H1 (cell line): Measurements from ENCODE around the gene HBS1L. TPM values are rescaled to one million over a fixed set of nuclear protein-coding genes. Genes with fewer than 3 reads are reported as not detected.

Experiments
- CTCF ChIA-PET: fragments of 300-600 bp; sonication (Branson Sonifier 250); formaldehyde crosslinking; loops from one replicate; lab custom pipeline; 2021; ENCODE audit not compliant: partially characterized antibody; lab: Charles Lee
- POLR2A ChIA-PET: fragments of 300-600 bp; sonication (Branson Sonifier 250); formaldehyde crosslinking; loops from one replicate; lab custom pipeline; 2021; ENCODE audit warnings: inconsistent platforms; ENCODE audit not compliant: partially characterized antibody; lab: Charles Lee
- DNase-seq, 2 experiments: peaks; one replicate each; pipeline versions ENCODE4 v3.0.0 to v3.0.0-alpha.2; 2010 to 2022; ENCODE audit warnings: low spot score in 2 of 2, low read depth in 1 of 2, mixed read lengths in 1 of 2
- FAIRE-seq: peaks from 2 replicates; lab custom pipeline; 2011; peaks lifted over from hg19 to GRCh38; lab: Jason Lieb, UNC
- H2AFZ ChIP-seq: 2 replicates; pipeline ENCODE4 v1.8.1; 2012; ENCODE audit warnings: low read length, inconsistent platforms
- H2AK5ac ChIP-seq: 2 replicates; pipeline ENCODE4 v1.6.1; 2013; ENCODE audit warnings: low read depth, low read length
- H2BK120ac ChIP-seq: replicated peaks from 2 replicates; pipeline ENCODE3; 2013; ENCODE audit warnings: low read depth, low read length, inconsistent platforms
- H2BK12ac ChIP-seq: 2 replicates; pipeline ENCODE4 v1.6.1; 2013; ENCODE audit warnings: low read depth, low read length
- H2BK15ac ChIP-seq: 2 replicates; pipeline ENCODE4 v1.6.1; 2013; ENCODE audit warnings: low read length
- H2BK20ac ChIP-seq: 2 replicates; pipeline ENCODE4 v1.6.1; 2013; ENCODE audit warnings: low read length
- H2BK5ac ChIP-seq: 2 replicates; pipeline ENCODE4 v1.6.1; 2013; ENCODE audit warnings: low read depth, low read length
- H3K14ac ChIP-seq: 2 replicates; pipeline ENCODE4 v1.6.1; 2013; ENCODE audit warnings: inconsistent platforms; ENCODE audit not compliant: insufficient read length
- H3K18ac ChIP-seq: 2 replicates; pipeline ENCODE4 v1.6.1; 2013; ENCODE audit warnings: low read length; ENCODE audit errors: extremely low read depth
- H3K23ac ChIP-seq: 2 replicates; pipeline ENCODE4 v1.6.1; 2013; ENCODE audit warnings: inconsistent platforms; ENCODE audit not compliant: insufficient read length
- H3K23me2 ChIP-seq: 2 replicates; pipeline ENCODE4 v1.6.1; 2013; ENCODE audit warnings: low read depth, low read length
- H3K27ac ChIP-seq: 2 replicates; pipeline ENCODE4 v1.6.1; 2011; ENCODE audit warnings: low read depth, low read length, inconsistent platforms
- H3K27me3 ChIP-seq, 4 experiments: replicated peaks in 1 of 4; 1 replicate in 1 of 4; 2 replicates in 3 of 4; pipeline versions ENCODE4 v1.6.1 to v1.8.1; 2011 to 2013; ENCODE audit warnings: low read length in 3 of 4, mild to moderate bottlenecking in 3 of 4, inconsistent platforms in 2 of 4, mixed read lengths in 2 of 4, moderate library complexity in 1 of 4; ENCODE audit not compliant: control insufficient read depth in 3 of 4, insufficient read depth in 3 of 4; ENCODE audit errors: extremely low read depth in 1 of 4
- H3K36me3 ChIP-seq, 4 experiments: 2 replicates each; pipeline versions ENCODE4 v1.6.1 to v1.8.1; 2011 to 2013; ENCODE audit warnings: mild to moderate bottlenecking in 4 of 4, low read length in 3 of 4, moderate library complexity in 2 of 4, control low read depth in 1 of 4, inconsistent platforms in 1 of 4; ENCODE audit not compliant: insufficient read depth in 4 of 4, control insufficient read depth in 2 of 4
- H3K4ac ChIP-seq: replicated peaks from 2 replicates; pipeline ENCODE3; 2013; ENCODE audit warnings: low read length, low read depth, mixed read lengths, inconsistent platforms; ENCODE audit not compliant: insufficient read length
- H3K4me1 ChIP-seq, 4 experiments: replicated peaks in 1 of 4; 1 replicate in 1 of 4; 2 replicates in 3 of 4; pipeline versions ENCODE4 v1.6.1 to v1.8.1; 2011 to 2013; ENCODE audit warnings: low read length in 3 of 4, inconsistent platforms in 2 of 4, mixed read lengths in 1 of 4; ENCODE audit not compliant: insufficient read depth in 4 of 4, control insufficient read depth in 3 of 4
- H3K4me2 ChIP-seq, 2 experiments: 2 replicates each; pipeline versions ENCODE4 v1.6.1 to v1.8.1; 2011 to 2013; ENCODE audit warnings: low read depth in 2 of 2, low read length in 2 of 2, control low read depth in 1 of 2, inconsistent platforms in 1 of 2, mild to moderate bottlenecking in 1 of 2; ENCODE audit not compliant: insufficient read depth in 1 of 2
- H3K4me3 ChIP-seq, 4 experiments: fragments of 200-600, 300-600 bp in 1 of 4; sonication (generic), shearing (Covaris generic), sonication (Bioruptor Twin) in 1 of 4; 2 replicates each; pipeline versions ENCODE4 v1.5.1 to v1.8.1; 2011 to 2016; ENCODE audit warnings: low read length in 4 of 4, low read depth in 3 of 4, control low read depth in 2 of 4, inconsistent platforms in 2 of 4, mild to moderate bottlenecking in 2 of 4, mixed read lengths in 1 of 4, moderate library complexity in 1 of 4; ENCODE audit not compliant: insufficient read depth in 2 of 4; ENCODE audit errors: extremely low read depth in 1 of 4
- H3K56ac ChIP-seq: replicated peaks from 2 replicates; pipeline ENCODE3; 2013; ENCODE audit warnings: low read depth, mild to moderate bottlenecking, mixed read lengths, low read length, inconsistent platforms; ENCODE audit not compliant: insufficient read length
- H3K79me1 ChIP-seq: 2 replicates; pipeline ENCODE4 v1.6.1; 2013; ENCODE audit warnings: low read depth, low read length, control low read depth
- H3K79me2 ChIP-seq, 2 experiments: 2 replicates each; pipeline versions ENCODE4 v1.6.1 to v1.8.1; 2012 to 2013; ENCODE audit warnings: low read length in 2 of 2, mild to moderate bottlenecking in 2 of 2, inconsistent platforms in 1 of 2; ENCODE audit not compliant: insufficient read depth in 2 of 2, control insufficient read depth in 1 of 2
- H3K9ac ChIP-seq, 4 experiments: replicated peaks in 1 of 4; 1 replicate in 1 of 4; 2 replicates in 3 of 4; pipeline versions ENCODE4 v1.6.1 to v1.8.1; 2011 to 2013; ENCODE audit warnings: low read depth in 3 of 4, low read length in 3 of 4, control low read depth in 2 of 4, mild to moderate bottlenecking in 2 of 4, moderate library complexity in 2 of 4, inconsistent platforms in 1 of 4; ENCODE audit errors: extremely low read depth in 1 of 4
- H3K9me3 ChIP-seq, 2 experiments: 2 replicates each; pipeline versions ENCODE4 v1.6.1 to v1.8.1; 2012 to 2013; ENCODE audit warnings: mild to moderate bottlenecking in 2 of 2, moderate library complexity in 2 of 2, control low read depth in 1 of 2, inconsistent platforms in 1 of 2, low read depth in 1 of 2, low read length in 1 of 2, mixed read lengths in 1 of 2; ENCODE audit not compliant: insufficient read depth in 2 of 2
- H4K20me1 ChIP-seq, 2 experiments: replicated peaks in 1 of 2; 2 replicates each; pipeline versions ENCODE3 to v1.8.1; 2011 to 2013; ENCODE audit warnings: inconsistent platforms in 2 of 2, low read length in 2 of 2, mild to moderate bottlenecking in 1 of 2; ENCODE audit not compliant: insufficient read depth in 2 of 2, control insufficient read depth in 1 of 2
- H4K5ac ChIP-seq: 2 replicates; pipeline ENCODE4 v1.6.1; 2013; ENCODE audit warnings: low read length, low read depth, mixed read lengths, inconsistent platforms; ENCODE audit not compliant: insufficient read length
- H4K8ac ChIP-seq: 2 replicates; pipeline ENCODE4 v1.8.0; 2013; ENCODE audit warnings: mild to moderate bottlenecking, moderate library complexity, low read length, inconsistent platforms; ENCODE audit not compliant: insufficient read depth; ENCODE audit errors: extremely low read depth
- H4K91ac ChIP-seq: replicated peaks from 2 replicates; pipeline ENCODE3; 2013; ENCODE audit warnings: low read length, mixed read lengths, inconsistent platforms; ENCODE audit not compliant: insufficient read length
- CBX8 ChIP-seq: fragments of 300-800, 300-1000 bp; sonication (generic); IDR thresholded peaks from 2 replicates; pipeline ENCODE4 v1.7.1; 2016; ENCODE audit warnings: low read depth, low read length, borderline replicate concordance
- KDM1A ChIP-seq: fragments of 200-600, 300-600 bp; sonication (generic); IDR thresholded peaks from 2 replicates; pipeline ENCODE4 v1.7.1; 2016; ENCODE audit warnings: mild to moderate bottlenecking, low read length, borderline replicate concordance
- TCF12 ChIP-seq: IDR thresholded peaks from 2 replicates; pipeline ENCODE4 v1.6.1; 2011; ENCODE audit warnings: low read depth, mild to moderate bottlenecking, low read length
- WGBS, 2 experiments: shearing (Covaris generic) in 1 of 2; methylation state at CpG; one replicate each; pipeline versions ENCODE4 v1.1.6 to v1.1.7; 2013 to 2015; ENCODE audit warnings: low lambda C conversion rate in 2 of 2, mixed read lengths in 2 of 2, inconsistent platforms in 1 of 2, low coverage in 1 of 2, missing lambda C conversion rate in 1 of 2; ENCODE audit not compliant: insufficient replicate concordance in 2 of 2, insufficient coverage in 1 of 2, insufficient read length in 1 of 2; ENCODE audit errors: extremely low coverage in 1 of 2, missing lambda C conversion rate in 1 of 2; 5-methylcytosine and 5-hydroxymethylcytosine counted together
- polyA plus RNA-seq, 7 experiments: library from polyadenylated mRNA; depleted of rRNA in 3 of 7; stranded (reverse) in 5 of 7; unstranded in 2 of 7; fragments of >200 nt in 5 of 7; fragments of 200-250 nt in 2 of 7; gene quantifications; 1 replicate in 5 of 7; 2 replicates in 1 of 7; 4 replicates in 1 of 7; pipeline versions ENCODE4 v1.2.1 to v1.2.3, GENCODE V29; 2011 to 2013; ENCODE audit warnings: missing spikeins in 2 of 7, mixed read lengths in 2 of 7
- total RNA-seq: library from RNA; stranded (reverse); fragmentation: NEBNext Ultra II Directional; extraction: Animal tissue kit (Norgen Biotek cat#: 25700); gene quantifications from 2 replicates; pipeline ENCODE4 v1.2.1, GENCODE V29; 2021

Gene HBS1L
- total and polyA plus RNA-seq, 2 of the 8 experiments (the other 6 are each of a cell fraction or from before 2014, with no cell fraction given): 28.1 to 97.1 TPM

GRCh38 chr6:134921276-134921675 lies 133.3 kb downstream of the HBS1L start:
- Histone ChIP-seq H4K91ac (no peak overlapping the region), H3K4me2 (no peak overlapping the region), H3K79me1 (no peaks in the 10 kb centered on the region), H3K4me1 (no peaks in the 10 kb centered on the region; a peak in 1 of 7 replicates), H3K18ac (no peak overlapping the region), H3K4ac (no peak overlapping the region), H3K4me3 (no peak overlapping the region), H2AK5ac (no peak overlapping the region), H4K8ac (no peak overlapping the region), H2BK20ac (no peak overlapping the region), H3K27me3 (no peaks in the 10 kb centered on the region), H3K23me2 (no peaks in the 10 kb centered on the region), H3K56ac (no peak overlapping the region), H2AFZ (peak overlapping the region; percentile 12; the same call in 1 of the 2 replicates), H4K20me1 (no peaks in the 10 kb centered on the region), H4K5ac (no peak overlapping the region), H3K9ac (no peak overlapping the region), H3K14ac (no peak overlapping the region), H2BK12ac (no peak overlapping the region), H2BK15ac (no peak overlapping the region), H2BK5ac (no peak overlapping the region), H3K9me3 (no peaks in the 10 kb centered on the region), H2BK120ac (no peak overlapping the region), H3K23ac (no peak overlapping the region), H3K36me3 (no peaks in the 10 kb centered on the region), H3K27ac (no peak overlapping the region), H3K79me2 (no peaks in the 10 kb centered on the region)
- 86% methylated on average over 5 of the region's 5 CpGs; no CpG with 5 or more reads in 1 of the 2 experiments for WGBS, 2 experiments
- DNase-seq (no peak), FAIRE-seq (no peak)
- ChIA-PET POLR2A (interaction anchor here (0.6 kb wide), 2 partner anchors 82 to 744 kb away, joined by 3 read pairs; no protein-coding TSS in a partner anchor), CTCF (interaction anchor here (1.0 to 1.8 kb wide), 3 partner anchors 11 to 20 kb away, joined by 3 to 6 read pairs (median 4); no protein-coding TSS in a partner anchor)
- TF ChIP-seq KDM1A (no peak), CBX8 (no peak), TCF12 (no peak)
